GM13976 (cell line): ENCODE measurements around the gene HHLA2.

Experiments
- DNase-seq: peaks from one replicate; pipeline ENCODE4 v3.0.0; 2012; ENCODE audit warnings: low spot score
- CTCF ChIP-seq: IDR thresholded peaks from 2 replicates; pipeline ENCODE4 v1.5.1; 2012; ENCODE audit warnings: borderline replicate concordance, mild to moderate bottlenecking; ENCODE audit not compliant: insufficient read depth; ENCODE audit errors: extremely low read depth, missing control alignments, control extremely low read depth
- in situ Hi-C: fragments of 300-500 bp; cut with MboI; formaldehyde crosslinking; loops from one replicate; pipeline ENCODE4 v1.12.0; 2022; ENCODE audit warnings: low sequenced_read_pairs, mixed read lengths, inconsistent platforms; ENCODE audit not compliant: unreplicated experiment

The HHLA2 gene

GRCh38 chr3:108396336-108396735 lies 100.0 kb downstream of the HHLA2 start:
- in situ Hi-C loops, result no loop called here
- DNase-seq, result no peak
- no peak for TF ChIP-seq CTCF

- no peak for DNase-seq
- no peak for TF ChIP-seq CTCF
- in situ Hi-C loops, result no loop called here
Observed at GRCh38 chr3:108398510-108398909, 102.2 kb downstream of the HHLA2 start.

GRCh38 chr3:108401836-108402235 lies 105.5 kb downstream of the HHLA2 start:
- in situ Hi-C loops, result loop anchor here (25.0 kb wide), 1 partner anchor 465 kb away; no protein-coding TSS in a partner anchor
- no peak for TF ChIP-seq CTCF
- DNase-seq, result no peak

GRCh38 chr3:108403198-108403597 lies 106.8 kb downstream of the HHLA2 start:
- in situ Hi-C loops, result loop anchor here (25.0 kb wide), 1 partner anchor 466 kb away; no protein-coding TSS in a partner anchor
- DNase-seq, result no peak
- no peak for TF ChIP-seq CTCF

- no peak for DNase-seq
- in situ Hi-C loops, result loop anchor here (25.0 kb wide), 1 partner anchor 467 kb away; no protein-coding TSS in a partner anchor
- TF ChIP-seq CTCF, result no peak
Observed at GRCh38 chr3:108403686-108404345, 107.5 kb downstream of the HHLA2 start.

- no peak for DNase-seq
- TF ChIP-seq CTCF, result no peak
- in situ Hi-C loops, result loop anchor here (25.0 kb wide), 1 partner anchor 467 kb away; no protein-coding TSS in a partner anchor
Observed at GRCh38 chr3:108404368-108404767, 108.0 kb downstream of the HHLA2 start.
